Upper lobe of left lung (tissue), 6 donors: ENCODE measurements around the gene PPCS. TPM values are rescaled to one million over a fixed set of nuclear protein-coding genes. Genes with fewer than 3 reads are reported as not detected.
A peak's percentile ranks its signal among the peaks of the same experiment; 100 is the strongest.
"Not testable (repeated sequence)": the region's sequence is repeated elsewhere in the genome, so short reads cannot be mapped to it uniquely, and the experiment has no call there.

Experiments used
- ATAC-seq, 2 donors: fragments of 200-7000 bp; cut with Tn5 transposase; one replicate each; pipeline ENCODE4 v1.9.1; 2022; ENCODE audit warnings: mild to moderate bottlenecking in 2 of 2, moderate library complexity in 2 of 2; ENCODE audit not compliant: low FRiP score in 2 of 2
- DNase-seq, 2 donors: peaks; one replicate each; pipeline ENCODE4 v3.0.0-alpha.2; 2019 to 2020
- H3K27ac ChIP-seq, 4 donors: fragments of 200-600 bp; sonication (generic); one replicate each; pipeline ENCODE4 v1.5.1; 2016 to 2019
- H3K27me3 ChIP-seq, 4 donors: fragments of 200-600 bp; sonication (generic); one replicate each; pipeline ENCODE4 v1.5.1; 2017 to 2019
- H3K36me3 ChIP-seq, 4 donors: fragments of 200-600 bp; sonication (generic); one replicate each; pipeline ENCODE4 v1.5.1; 2016 to 2019
- H3K4me1 ChIP-seq, 4 donors: fragments of 200-600 bp; sonication (generic); one replicate each; pipeline ENCODE4 v1.5.1; 2018 to 2019
- H3K4me3 ChIP-seq, 4 donors: fragments of 200-600 bp; sonication (generic); one replicate each; pipeline ENCODE4 v1.5.1; 2017 to 2019; ENCODE audit warnings: mild to moderate bottlenecking in 2 of 4, moderate library complexity in 1 of 4
- H3K9me3 ChIP-seq, 4 donors: fragments of 200-600 bp; sonication (generic); one replicate each; pipeline ENCODE4 v1.5.1; 2018 to 2019
- EP300 ChIP-seq, 4 donors: sonication (generic); formaldehyde crosslinking; IDR thresholded peaks; one replicate each; pipeline ENCODE4 v1.5.1; 2017; ENCODE audit warnings: antibody characterized with exemption in 4 of 4, control low read depth in 2 of 4
- POLR2A ChIP-seq, 4 donors: fragments of 450-650 bp; IDR thresholded peaks; one replicate each; pipeline ENCODE4 v1.5.1; 2016 to 2017; ENCODE audit warnings: antibody characterized with exemption in 4 of 4, mild to moderate bottlenecking in 2 of 4
- POLR2AphosphoS5 ChIP-seq, 2 donors: sonication (generic); formaldehyde crosslinking; IDR thresholded peaks; one replicate each; pipeline ENCODE4 v1.5.1; 2017; ENCODE audit warnings: antibody characterized with exemption in 2 of 2
- WGBS, 2 donors: methylation state at CpG; one replicate each; pipeline ENCODE4 v1.1.5; 2017 to 2018; 5-methylcytosine and 5-hydroxymethylcytosine counted together
- total RNA-seq, 6 donors: library from RNA; depleted of rRNA in 4 of 6; stranded (reverse); fragments of >200 nt in 4 of 6; gene quantifications; one replicate each; pipeline versions ENCODE4 v1.1.0 to v1.2.1, GENCODE V29; 2016 to 2021
- TF ChIP-seq, protein P1 (sequence below), 6 experiments: fragments of 450-650 bp in 4 of 6; fragments of 200-600 bp in 2 of 6; sonication (generic) in 2 of 6; IDR thresholded peaks; one replicate each; pipeline ENCODE4 v1.5.1; 2016 to 2019; ENCODE audit warnings: antibody characterized with exemption in 6 of 6
- donor health status: DM: no; HTN: no; CAD: no; lungs with moderate emphysema.
- donor health status: DM: no; HTN: yes; CAD: no; lungs with severe emphysema.

Gene PPCS
- total RNA-seq, 6 donors from 2014 or later: 56.4 to 95.3 (median 74.6) TPM

GRCh38 chr1:42469727-42470126 lies 13.4 kb downstream of the PPCS start:
- TF ChIP-seq, protein P1, sequence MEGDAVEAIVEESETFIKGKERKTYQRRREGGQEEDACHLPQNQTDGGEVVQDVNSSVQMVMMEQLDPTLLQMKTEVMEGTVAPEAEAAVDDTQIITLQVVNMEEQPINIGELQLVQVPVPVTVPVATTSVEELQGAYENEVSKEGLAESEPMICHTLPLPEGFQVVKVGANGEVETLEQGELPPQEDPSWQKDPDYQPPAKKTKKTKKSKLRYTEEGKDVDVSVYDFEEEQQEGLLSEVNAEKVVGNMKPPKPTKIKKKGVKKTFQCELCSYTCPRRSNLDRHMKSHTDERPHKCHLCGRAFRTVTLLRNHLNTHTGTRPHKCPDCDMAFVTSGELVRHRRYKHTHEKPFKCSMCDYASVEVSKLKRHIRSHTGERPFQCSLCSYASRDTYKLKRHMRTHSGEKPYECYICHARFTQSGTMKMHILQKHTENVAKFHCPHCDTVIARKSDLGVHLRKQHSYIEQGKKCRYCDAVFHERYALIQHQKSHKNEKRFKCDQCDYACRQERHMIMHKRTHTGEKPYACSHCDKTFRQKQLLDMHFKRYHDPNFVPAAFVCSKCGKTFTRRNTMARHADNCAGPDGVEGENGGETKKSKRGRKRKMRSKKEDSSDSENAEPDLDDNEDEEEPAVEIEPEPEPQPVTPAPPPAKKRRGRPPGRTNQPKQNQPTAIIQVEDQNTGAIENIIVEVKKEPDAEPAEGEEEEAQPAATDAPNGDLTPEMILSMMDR (IDR thresholded peaks at IDR 0.05): no peak
- no peak for TF ChIP-seq EP300 (IDR thresholded peaks at IDR 0.05)
- no peak for TF ChIP-seq POLR2AphosphoS5 (IDR thresholded peaks at IDR 0.05)
- no peak for TF ChIP-seq POLR2A (IDR thresholded peaks at IDR 0.05)
- Histone ChIP-seq H3K27me3 (no peaks in the 10 kb centered on the region), H3K36me3 (peaks cover 0 to 4% (median 0%) of the 10 kb centered on the region in 4 donors), H3K4me3 (no peak overlapping the region), H3K9me3 (no peaks in the 10 kb centered on the region), H3K4me1 (no peaks in the 10 kb centered on the region), H3K27ac (no peak overlapping the region)
- no peak for ATAC-seq
- WGBS, 2 donors: 86 to 93% methylated on average over 2 of the region's 2 CpGs
- no peak for DNase-seq

DNA sequence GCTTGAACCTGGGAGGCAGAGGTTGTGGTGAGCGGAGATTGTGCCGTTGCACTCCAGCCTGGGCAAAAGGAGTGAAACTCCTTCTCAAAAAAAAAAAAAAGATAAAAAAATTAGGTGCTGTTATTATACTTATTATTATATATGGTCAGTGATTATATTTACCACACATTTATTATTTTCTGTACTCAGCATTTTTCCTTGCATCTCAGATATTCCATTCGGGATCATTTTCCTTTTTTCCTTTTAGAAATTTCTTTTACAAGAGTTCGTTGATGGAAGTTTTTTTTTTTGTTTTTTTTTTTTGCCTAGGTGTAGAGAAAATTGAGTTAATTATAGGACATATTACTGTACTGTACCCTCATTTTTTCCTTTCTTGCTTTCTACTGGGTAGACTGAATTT lies 20.3 kb downstream of the PPCS start:
- Histone ChIP-seq H3K36me3 (peaks cover 0 to 12% (median 0%) of the 10 kb centered on the region in 4 donors), H3K4me1 (no peaks in the 10 kb centered on the region), H3K27me3 (no peaks in the 10 kb centered on the region), H3K9me3 (no peaks in the 10 kb centered on the region), H3K27ac (no peak overlapping the region), H3K4me3 (no peak overlapping the region)
- no peak for TF ChIP-seq EP300 (IDR thresholded peaks at IDR 0.05)
- DNase-seq (no peak), ATAC-seq (no peak)
- 89 to 93% methylated on average over 4 of the region's 4 CpGs for WGBS, 2 donors

DNA sequence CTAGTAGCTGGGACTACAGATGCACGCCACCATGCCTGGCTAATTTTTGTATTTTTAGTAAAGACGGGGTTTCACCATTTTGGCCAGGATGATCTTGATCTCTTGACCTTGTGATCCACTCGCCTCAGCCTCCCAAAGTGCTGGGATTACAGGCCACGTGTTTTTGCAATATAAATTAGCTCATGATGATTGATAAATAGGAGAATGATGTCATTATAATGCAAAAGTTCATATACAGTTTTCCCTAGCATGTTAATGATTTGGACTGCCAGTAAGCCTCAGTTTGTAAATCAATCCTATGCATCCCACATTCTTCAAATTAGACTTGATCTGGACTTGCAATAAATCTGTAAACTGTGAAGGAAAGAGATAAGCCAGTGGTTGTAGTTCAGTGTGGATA lies 21.0 kb downstream of the PPCS start:
- WGBS, 2 donors: 83 to 94% methylated on average over 4 of the region's 4 CpGs
- not testable (repeated sequence) for H3K4me1 ChIP-seq, H3K27me3 ChIP-seq, DNase-seq, H3K27ac ChIP-seq, ATAC-seq, H3K4me3 ChIP-seq, H3K9me3 ChIP-seq
- peaks cover 0 to 19% (median 0%) of the 10 kb centered on the region in 4 donors for H3K36me3 ChIP-seq

DNA sequence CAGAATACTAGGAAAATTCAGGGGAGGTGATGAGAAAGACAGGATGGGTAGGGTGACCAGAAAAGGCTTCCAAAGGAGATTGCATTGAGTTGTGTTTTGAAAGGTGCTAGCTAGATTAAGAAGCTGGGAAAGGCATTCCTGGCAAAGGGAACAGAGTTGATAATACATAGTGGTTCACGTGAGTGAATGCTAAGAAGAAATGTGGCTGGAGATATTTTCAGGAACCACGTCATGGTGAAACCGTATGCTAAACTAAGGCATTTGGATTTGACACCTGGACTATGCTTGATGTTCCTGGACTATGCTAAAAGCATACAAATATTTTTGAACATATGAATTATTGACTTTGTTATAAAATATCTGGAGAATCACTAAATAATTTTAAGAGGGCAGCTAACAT lies 21.4 kb downstream of the PPCS start:
- H3K27ac ChIP-seq: no peak overlapping the region
- peaks cover 0 to 21% (median 0%) of the 10 kb centered on the region in 4 donors for H3K36me3 ChIP-seq
- no peak for ATAC-seq
- H3K4me3 ChIP-seq: no peak overlapping the region
- 92 to 94% methylated on average over 3 of the region's 3 CpGs for WGBS, 2 donors
- TF ChIP-seq POLR2AphosphoS5 (IDR thresholded peaks at IDR 0.05): no peak
- TF ChIP-seq EP300 (IDR thresholded peaks at IDR 0.05): no peak
- DNase-seq: no peak
- no peaks in the 10 kb centered on the region for H3K9me3 ChIP-seq
- H3K4me1 ChIP-seq: no peaks in the 10 kb centered on the region
- no peaks in the 10 kb centered on the region for H3K27me3 ChIP-seq

DNA sequence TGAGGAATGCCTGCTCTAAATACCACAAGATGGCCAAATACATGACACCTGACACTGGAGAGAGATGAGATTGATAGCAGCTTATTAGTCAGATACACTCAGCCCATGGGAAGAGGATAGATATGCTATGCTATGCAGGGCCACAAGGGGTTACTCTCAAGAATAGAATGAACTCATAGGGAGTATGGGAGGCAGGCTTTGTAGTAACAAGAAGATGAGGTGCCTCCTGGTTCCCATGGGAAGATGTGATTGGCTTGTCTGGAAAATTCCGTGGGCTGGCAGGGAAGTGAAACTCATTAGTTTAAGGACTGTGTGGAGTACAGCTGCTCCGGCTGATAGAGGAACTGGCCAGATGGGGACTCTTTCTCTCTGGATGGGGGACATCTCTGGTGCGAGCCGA lies 23.3 kb downstream of the PPCS start:
- H3K36me3 ChIP-seq: peaks cover 0 to 29% (median 0%) of the 10 kb centered on the region in 4 donors
- H3K27ac ChIP-seq: no peak overlapping the region
- ATAC-seq (peak; percentile 29 to 57), DNase-seq (no peak)
- no peaks in the 10 kb centered on the region for H3K4me1 ChIP-seq
- TF ChIP-seq, protein P1 (IDR thresholded peaks at IDR 0.05): no peak
- TF ChIP-seq POLR2A (IDR thresholded peaks at IDR 0.05): no peak
- TF ChIP-seq EP300 (IDR thresholded peaks at IDR 0.05): no peak
- no peak for TF ChIP-seq POLR2AphosphoS5 (IDR thresholded peaks at IDR 0.05)
- 52 to 68% methylated on average over 4 of the region's 4 CpGs for WGBS, 2 donors
- no peak overlapping the region for H3K4me3 ChIP-seq
- no peaks in the 10 kb centered on the region for H3K27me3 ChIP-seq
- H3K9me3 ChIP-seq: no peaks in the 10 kb centered on the region

DNA sequence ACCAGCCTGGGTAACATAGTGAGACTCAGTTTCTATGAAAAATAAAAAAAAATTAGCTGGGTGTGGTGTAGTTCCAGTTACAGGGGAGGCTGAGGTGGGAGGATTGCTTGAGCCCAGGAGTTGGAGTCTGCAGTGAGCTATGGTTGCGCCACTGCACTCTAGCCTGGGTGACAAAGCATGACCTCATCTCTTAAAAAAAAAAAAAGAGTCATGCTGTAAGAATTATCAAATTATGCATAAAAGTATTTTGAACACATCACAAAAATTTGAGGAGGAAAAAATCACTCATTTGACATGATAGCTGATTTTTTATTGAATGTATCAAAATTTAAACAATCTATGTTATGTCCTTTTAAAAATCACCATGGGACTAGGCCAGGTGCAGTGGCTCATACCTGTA lies 24.6 kb downstream of the PPCS start:
- 93 to 100% methylated on average over 1 of the region's 1 CpG for WGBS, 2 donors
- Histone ChIP-seq H3K27ac (no peak overlapping the region), H3K27me3 (no peaks in the 10 kb centered on the region), H3K4me1 (no peaks in the 10 kb centered on the region), H3K4me3 (no peak overlapping the region), H3K9me3 (no peaks in the 10 kb centered on the region), H3K36me3 (peaks cover 0 to 29% (median 0%) of the 10 kb centered on the region in 4 donors)
- DNase-seq (no peak), ATAC-seq (no peak)
- TF ChIP-seq EP300 (IDR thresholded peaks at IDR 0.05) (no peak), POLR2A (IDR thresholded peaks at IDR 0.05) (no peak)

DNA sequence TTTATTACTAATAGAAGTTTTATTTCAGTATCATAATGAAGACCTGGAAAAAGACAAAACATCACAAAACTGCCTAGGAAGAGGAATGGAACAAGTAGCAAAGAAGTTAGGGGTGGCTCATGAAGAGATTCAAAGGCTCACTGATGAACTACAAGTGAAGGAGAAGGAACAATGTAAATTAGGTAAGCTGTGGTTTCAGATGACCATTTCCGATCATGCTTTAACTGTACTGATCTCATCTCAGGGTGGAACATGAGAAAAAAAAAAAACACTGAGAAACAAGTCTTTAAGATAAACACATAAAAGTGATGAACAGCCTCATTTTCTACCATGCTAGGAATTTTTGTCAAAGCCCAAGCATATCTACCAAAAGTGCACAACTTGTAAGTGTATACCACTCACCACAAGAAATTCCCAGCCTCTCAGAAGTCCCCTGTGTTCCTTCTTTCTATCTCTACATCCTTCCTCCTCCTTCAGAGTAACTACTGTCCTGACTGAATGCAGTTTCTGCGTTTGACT lies 26.4 kb downstream of the PPCS start:
- no peak overlapping the region for H3K27ac ChIP-seq
- DNase-seq (no peak), ATAC-seq (no peak)
- no peak overlapping the region for H3K4me3 ChIP-seq
- H3K27me3 ChIP-seq: no peaks in the 10 kb centered on the region
- TF ChIP-seq POLR2AphosphoS5 (IDR thresholded peaks at IDR 0.05) (no peak), EP300 (IDR thresholded peaks at IDR 0.05) (no peak), POLR2A (IDR thresholded peaks at IDR 0.05) (no peak)
- TF ChIP-seq, protein P1 (IDR thresholded peaks at IDR 0.05): no peak
- H3K9me3 ChIP-seq: no peaks in the 10 kb centered on the region
- H3K36me3 ChIP-seq: peaks cover 0 to 29% (median 0%) of the 10 kb centered on the region in 4 donors
- WGBS, 2 donors: 84 to 87% methylated on average over 2 of the region's 2 CpGs
- no peaks in the 10 kb centered on the region for H3K4me1 ChIP-seq
